IPS-15b (cell line): Measurements from ENCODE around the gene NAV2.

ENCODE experiments used
- H3K27me3 ChIP-seq: one replicate; pipeline ENCODE4 v1.6.1; 2013; ENCODE audit warnings: low read length; ENCODE audit not compliant: control insufficient read depth, insufficient read depth
- H3K36me3 ChIP-seq: one replicate; pipeline ENCODE4 v1.6.1; 2013; ENCODE audit warnings: low read length; ENCODE audit not compliant: control insufficient read depth, insufficient read depth
- H3K4me1 ChIP-seq: one replicate; pipeline ENCODE4 v1.6.1; 2013; ENCODE audit warnings: mild to moderate bottlenecking, low read length; ENCODE audit not compliant: control insufficient read depth, insufficient read depth
- H3K4me3 ChIP-seq: one replicate; pipeline ENCODE4 v1.5.1; 2013; ENCODE audit warnings: low read depth, low read length
- H3K9ac ChIP-seq: one replicate; pipeline ENCODE4 v1.6.1; 2013; ENCODE audit warnings: low read depth, mild to moderate bottlenecking, low read length
- H3K9me3 ChIP-seq: one replicate; pipeline ENCODE4 v1.6.1; 2013; ENCODE audit warnings: mild to moderate bottlenecking, low read length; ENCODE audit not compliant: control insufficient read depth, insufficient read depth

NAV2 gene

GRCh38 chr11:19834771-19835170 lies 122.1 kb downstream of the NAV2 start:
- Histone ChIP-seq H3K36me3 (peaks cover 18% of the 10 kb centered on the region), H3K9ac (no peak overlapping the region), H3K27me3 (no peaks in the 10 kb centered on the region), H3K9me3 (no peaks in the 10 kb centered on the region), H3K4me1 (peaks cover 7% of the 10 kb centered on the region), H3K4me3 (no peak overlapping the region)

- no peaks in the 10 kb centered on the region for H3K9me3 ChIP-seq
- H3K4me1 ChIP-seq = no peaks in the 10 kb centered on the region
- H3K9ac ChIP-seq = no peak overlapping the region
- peaks cover 18% of the 10 kb centered on the region for H3K36me3 ChIP-seq
- H3K27me3 ChIP-seq = no peaks in the 10 kb centered on the region
- H3K4me3 ChIP-seq = no peak overlapping the region
Observed at GRCh38 chr11:19836666-19837065, 124.0 kb downstream of the NAV2 start.

- Histone ChIP-seq H3K4me3 (no peak overlapping the region), H3K9me3 (no peaks in the 10 kb centered on the region), H3K36me3 (peaks cover 6% of the 10 kb centered on the region), H3K4me1 (no peaks in the 10 kb centered on the region), H3K9ac (no peak overlapping the region), H3K27me3 (no peaks in the 10 kb centered on the region)
Observed at GRCh38 chr11:19838994-19839768, 126.5 kb downstream of the NAV2 start.

- H3K27me3 ChIP-seq = no peaks in the 10 kb centered on the region
- H3K36me3 ChIP-seq = peaks cover 9% of the 10 kb centered on the region
- H3K4me1 ChIP-seq = no peaks in the 10 kb centered on the region
- no peaks in the 10 kb centered on the region for H3K9me3 ChIP-seq
- H3K4me3 ChIP-seq = no peak overlapping the region
- H3K9ac ChIP-seq = no peak overlapping the region
Observed at GRCh38 chr11:19840961-19841360, 128.3 kb downstream of the NAV2 start.

- H3K36me3 ChIP-seq = peaks cover 11% of the 10 kb centered on the region
- peaks cover 4% of the 10 kb centered on the region for H3K4me1 ChIP-seq
- no peak overlapping the region for H3K9ac ChIP-seq
- H3K4me3 ChIP-seq = no peak overlapping the region
- H3K27me3 ChIP-seq = no peaks in the 10 kb centered on the region
- no peaks in the 10 kb centered on the region for H3K9me3 ChIP-seq
Observed at GRCh38 chr11:19842505-19842904, 129.9 kb downstream of the NAV2 start.

GRCh38 chr11:19843079-19843478 lies 130.4 kb downstream of the NAV2 start:
- no peak overlapping the region for H3K9ac ChIP-seq
- H3K9me3 ChIP-seq = no peaks in the 10 kb centered on the region
- no peak overlapping the region for H3K4me3 ChIP-seq
- peaks cover 11% of the 10 kb centered on the region for H3K36me3 ChIP-seq
- peaks cover 7% of the 10 kb centered on the region for H3K4me1 ChIP-seq
- no peaks in the 10 kb centered on the region for H3K27me3 ChIP-seq

- Histone ChIP-seq H3K36me3 (peaks cover 11% of the 10 kb centered on the region), H3K9ac (no peak overlapping the region), H3K27me3 (no peaks in the 10 kb centered on the region), H3K9me3 (no peaks in the 10 kb centered on the region), H3K4me3 (no peak overlapping the region), H3K4me1 (peaks cover 7% of the 10 kb centered on the region)
Observed at GRCh38 chr11:19844012-19844411, 131.4 kb downstream of the NAV2 start.

- no peaks in the 10 kb centered on the region for H3K9me3 ChIP-seq
- H3K9ac ChIP-seq = no peak overlapping the region
- peaks cover 7% of the 10 kb centered on the region for H3K4me1 ChIP-seq
- no peaks in the 10 kb centered on the region for H3K27me3 ChIP-seq
- H3K36me3 ChIP-seq = peaks cover 11% of the 10 kb centered on the region
- H3K4me3 ChIP-seq = no peak overlapping the region
Observed at GRCh38 chr11:19844806-19845205, 132.2 kb downstream of the NAV2 start.

GRCh38 chr11:19845626-19846025 lies 133.0 kb downstream of the NAV2 start:
- no peaks in the 10 kb centered on the region for H3K27me3 ChIP-seq
- no peaks in the 10 kb centered on the region for H3K9me3 ChIP-seq
- no peak overlapping the region for H3K4me3 ChIP-seq
- H3K9ac ChIP-seq = no peak overlapping the region
- peaks cover 7% of the 10 kb centered on the region for H3K4me1 ChIP-seq
- peaks cover 11% of the 10 kb centered on the region for H3K36me3 ChIP-seq

- peaks cover 16% of the 10 kb centered on the region for H3K36me3 ChIP-seq
- peaks cover 7% of the 10 kb centered on the region for H3K4me1 ChIP-seq
- H3K4me3 ChIP-seq = no peak overlapping the region
- no peaks in the 10 kb centered on the region for H3K27me3 ChIP-seq
- H3K9ac ChIP-seq = no peak overlapping the region
- H3K9me3 ChIP-seq = no peaks in the 10 kb centered on the region
Observed at GRCh38 chr11:19846654-19847305, 134.1 kb downstream of the NAV2 start.

GRCh38 chr11:19848219-19848618 lies 135.6 kb downstream of the NAV2 start:
- Histone ChIP-seq H3K4me3 (no peak overlapping the region), H3K4me1 (peaks cover 10% of the 10 kb centered on the region)

More at GRCh38 chr11:19848219-19848618, 135.6 kb downstream of the NAV2 start:
- H3K9ac ChIP-seq = no peak overlapping the region
- peaks cover 16% of the 10 kb centered on the region for H3K36me3 ChIP-seq
- no peaks in the 10 kb centered on the region for H3K9me3 ChIP-seq
- H3K27me3 ChIP-seq = no peaks in the 10 kb centered on the region
